HG03457 (cell line): ENCODE results near the gene NDUFB8.

Experiments used
- ATAC-seq: cut with Tn5 transposase; IDR thresholded peaks from one replicate; pipeline ENCODE4 v1.9.1; 2021; ENCODE audit warnings: moderate number of reproducible peaks; ENCODE audit not compliant: unreplicated experiment

The NDUFB8 gene

DNA sequence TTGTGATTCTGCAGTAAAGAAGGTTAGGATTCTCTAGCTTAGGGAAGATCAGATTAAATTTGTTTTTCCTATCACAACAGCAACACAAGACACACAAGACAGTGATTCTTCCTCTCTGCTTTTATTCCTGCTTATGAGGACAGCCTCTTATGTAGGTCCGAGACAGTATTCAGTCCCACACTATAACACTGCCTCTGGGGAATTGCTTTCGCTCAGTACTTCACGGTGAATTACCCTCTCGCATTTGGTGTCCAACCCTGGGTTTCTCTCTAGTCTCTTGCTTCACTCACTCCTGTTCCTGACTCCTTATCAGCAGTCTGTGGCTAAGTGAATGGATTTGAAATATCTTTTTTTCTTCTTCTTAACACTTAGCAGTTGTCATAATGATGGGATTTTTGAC lies 7.8 kb upstream of the NDUFB8 start:
- no peak for ATAC-seq

DNA sequence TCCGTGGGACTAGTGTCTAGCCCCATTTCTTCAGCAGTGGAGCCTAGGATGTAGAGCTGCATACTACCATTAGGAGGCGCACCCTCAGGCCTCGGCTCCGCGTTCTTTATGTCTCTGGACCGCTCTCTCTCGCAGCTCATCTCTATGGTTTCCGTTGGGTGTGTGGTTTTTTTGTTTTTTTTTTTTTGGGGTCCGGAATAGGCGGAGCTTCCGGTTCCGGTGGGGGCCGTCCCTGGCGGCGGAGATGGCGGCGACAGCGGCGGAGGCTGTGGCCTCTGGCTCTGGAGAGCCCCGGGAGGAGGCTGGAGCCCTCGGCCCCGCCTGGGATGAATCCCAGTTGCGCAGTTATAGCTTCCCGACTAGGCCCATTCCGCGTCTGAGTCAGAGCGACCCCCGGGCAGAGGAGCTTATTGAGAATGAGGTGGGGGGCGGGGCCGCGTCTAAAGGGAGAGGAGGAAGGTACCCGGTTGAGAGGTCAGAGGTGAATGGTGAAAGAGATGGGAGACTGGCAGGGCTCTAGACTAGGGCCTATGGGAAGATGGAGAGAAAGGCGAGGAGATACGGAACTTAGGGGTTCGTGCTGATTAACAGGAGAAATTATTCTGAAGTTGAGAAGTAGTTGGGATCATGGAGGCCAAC lies 6.2 kb upstream of the NDUFB8 start, which contains the start of gene HIF1AN:
HIF1AN (plus strand) TSS at position 229 of the 639 bp plus-strand sequence; CDS start at position 245, 16 bp downstream.
- ATAC-seq, result peak; percentile 96

GRCh38 chr10:100535338-100535714 lies 5.7 kb upstream of the NDUFB8 start:
- no peak for ATAC-seq

DNA sequence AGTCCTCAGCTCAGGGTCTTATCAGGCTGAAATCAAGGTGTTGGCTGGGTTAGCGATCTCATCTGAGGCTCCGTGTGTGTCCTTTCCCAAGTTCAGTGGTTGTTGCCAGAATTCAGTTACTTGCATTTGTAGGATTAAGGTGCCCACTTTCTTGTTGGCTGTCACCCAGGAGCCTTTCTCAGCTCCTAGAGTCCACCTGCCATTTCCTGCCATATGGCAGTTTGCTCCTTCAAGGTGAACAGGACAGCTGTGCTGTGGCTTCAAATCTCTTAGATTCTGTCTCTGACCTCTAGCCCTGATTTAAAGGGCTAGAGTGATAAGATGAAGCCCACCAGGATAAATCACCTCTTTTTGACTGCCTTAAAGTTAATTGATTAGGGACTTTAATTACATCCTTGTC lies 5.1 kb upstream of the NDUFB8 start:
- no peak for ATAC-seq

DNA sequence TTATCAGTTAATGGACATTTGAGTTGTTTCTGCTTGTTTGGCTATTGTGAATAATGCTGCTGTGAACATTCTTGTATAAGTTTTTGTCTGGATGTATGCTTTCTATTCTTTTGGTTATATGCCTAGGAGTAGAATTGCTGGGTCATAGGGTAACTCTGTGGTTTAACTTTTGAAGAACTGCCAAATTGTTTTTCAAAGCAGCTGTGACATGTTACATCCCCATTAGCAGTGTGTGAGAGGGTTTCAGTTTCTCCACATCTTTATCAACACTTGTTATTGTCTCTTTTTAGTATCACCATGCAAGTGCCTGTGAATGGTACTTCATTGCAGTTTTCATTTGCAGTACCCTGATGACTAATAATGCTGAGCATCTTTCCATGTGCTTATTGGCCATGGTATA lies 2.1 kb upstream of the NDUFB8 start:
- ATAC-seq, result no peak

DNA sequence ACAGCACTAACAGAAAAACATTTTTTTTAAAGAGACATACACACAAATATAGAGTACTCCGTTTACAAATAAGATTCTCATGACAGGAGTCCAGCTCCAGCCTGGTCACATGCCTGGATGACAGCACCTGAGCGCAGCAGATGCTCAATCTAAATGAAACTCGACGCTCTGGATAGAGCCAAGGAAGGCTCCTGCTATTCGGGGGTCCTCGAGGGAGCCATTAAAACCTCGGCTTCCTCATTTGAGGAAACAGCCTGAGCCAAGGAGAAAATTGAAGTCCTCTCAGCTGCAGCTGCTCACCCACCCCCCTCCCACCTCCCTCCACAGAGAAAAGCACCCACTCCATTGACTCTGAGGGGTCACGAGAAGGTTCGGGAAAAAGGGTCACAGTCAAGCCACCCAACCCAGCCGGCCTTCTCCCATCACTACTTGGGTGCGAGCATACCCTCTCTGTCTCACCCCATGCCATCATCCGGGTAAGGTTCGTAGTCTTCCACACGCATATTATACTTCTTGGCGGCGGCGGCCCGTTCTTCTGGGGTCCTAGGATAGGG lies 673 bp downstream of the NDUFB8 start:
- no peak for ATAC-seq

GRCh38 chr10:100528123-100528886 lies 1.4 kb downstream of the NDUFB8 start:
- no peak for ATAC-seq

DNA sequence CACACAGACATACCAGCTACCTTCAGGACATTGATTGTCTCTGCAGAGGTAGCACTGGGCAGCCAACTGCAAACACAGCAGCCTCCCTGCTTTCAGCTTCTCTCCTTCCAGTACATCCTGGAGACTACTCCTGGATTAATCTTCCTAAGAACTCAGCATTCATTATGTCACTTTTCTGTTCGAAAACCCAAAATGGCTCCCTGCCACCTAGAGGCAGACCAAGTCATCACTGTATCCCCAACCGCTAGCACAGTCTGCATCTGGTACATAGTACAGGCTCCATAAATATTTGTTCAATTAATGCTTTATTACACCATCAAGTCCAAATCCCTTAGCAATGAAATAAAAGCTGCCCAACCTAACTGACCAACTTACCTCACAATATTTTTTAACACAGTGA lies 5.0 kb downstream of the NDUFB8 start:
- ATAC-seq, result no peak

- ATAC-seq, result no peak
These were observed 5.5 kb downstream of the NDUFB8 start for GRCh38 chr10:100524206-100524605.

GRCh38 chr10:100522945-100523344 lies 6.7 kb downstream of the NDUFB8 start:
- ATAC-seq, result no peak

DNA sequence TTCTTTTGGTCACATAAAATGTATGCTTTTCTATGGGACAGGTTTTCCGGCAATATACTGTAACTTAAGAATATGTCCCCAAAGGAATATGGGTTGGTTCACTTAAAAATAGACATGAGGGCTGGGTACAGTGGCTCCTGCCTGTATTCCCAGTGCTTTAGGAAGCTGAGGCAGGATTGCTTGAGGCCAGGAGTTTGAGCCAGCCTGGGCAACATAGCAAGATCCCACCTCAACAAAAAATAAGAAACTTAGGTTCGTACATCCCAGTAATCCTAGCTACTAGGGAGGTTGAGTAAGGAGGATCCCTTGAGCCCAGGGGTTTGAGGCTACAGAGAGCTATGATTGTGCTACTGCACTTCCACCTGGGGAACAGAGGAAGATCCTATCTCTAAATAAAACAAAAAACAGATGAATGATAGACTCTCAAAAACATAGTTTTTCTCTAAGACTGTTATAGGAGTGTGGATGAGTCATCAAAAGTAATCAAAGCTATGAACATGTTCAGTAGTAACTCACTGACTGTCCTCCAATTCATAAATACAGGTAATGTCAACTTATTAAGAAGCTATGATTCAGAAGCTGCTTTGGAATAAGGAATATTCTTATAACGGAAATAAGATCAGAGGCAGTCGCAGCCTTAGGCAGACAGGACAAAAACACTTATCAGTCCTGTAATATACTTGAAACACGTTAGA lies 7.4 kb downstream of the NDUFB8 start:
- no peak for ATAC-seq

- no peak for ATAC-seq
These were observed 8.9 kb downstream of the NDUFB8 start for GRCh38 chr10:100520811-100521210.

DNA sequence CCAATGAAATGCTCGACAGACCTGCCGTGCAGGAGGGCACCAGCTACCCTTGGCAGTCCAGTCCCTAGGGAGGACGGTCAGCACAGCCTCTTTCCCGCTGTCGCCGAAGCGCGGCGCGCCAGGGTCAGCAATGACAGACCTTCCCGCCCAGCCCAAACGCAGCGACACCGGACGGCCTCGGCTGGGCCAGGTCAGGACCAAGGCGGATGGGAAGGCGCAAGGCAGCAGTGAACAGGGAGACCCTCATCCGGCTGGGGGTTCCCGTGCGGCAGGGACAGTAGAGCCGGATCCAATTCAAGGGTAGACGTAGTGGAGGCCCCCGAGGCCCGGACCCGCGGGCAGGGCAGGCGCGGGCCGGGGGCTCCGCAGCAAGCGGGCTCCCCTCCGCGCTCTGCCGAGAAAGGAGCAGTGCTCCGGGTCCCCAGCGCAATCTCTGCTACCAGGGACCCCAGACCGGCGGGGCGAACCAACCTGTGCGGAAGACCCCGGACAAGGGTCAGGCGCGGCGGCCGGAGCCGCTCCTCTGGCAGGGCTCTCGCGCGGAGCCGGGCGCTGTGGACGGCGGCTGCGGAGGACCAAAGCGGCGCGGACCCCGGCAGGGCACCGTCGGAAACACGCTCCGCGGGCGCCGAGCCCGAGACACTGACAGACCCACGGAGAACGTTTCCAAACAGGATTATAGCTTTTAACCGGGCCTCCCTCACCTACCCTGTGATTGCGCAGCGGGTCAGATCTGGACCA lies 10.2 kb downstream of the NDUFB8 start, which contains the start of gene SEC31B:
SEC31B (minus strand) TSS at position 551 of the 741 bp plus-strand sequence. CDS start 2,909 bp downstream, outside the sequence.
- no peak for ATAC-seq

GRCh38 chr10:100518761-100519241 lies 10.9 kb downstream of the NDUFB8 start:
- no peak for ATAC-seq

GRCh38 chr10:100516847-100517246 lies 12.8 kb downstream of the NDUFB8 start:
- no peak for ATAC-seq

DNA sequence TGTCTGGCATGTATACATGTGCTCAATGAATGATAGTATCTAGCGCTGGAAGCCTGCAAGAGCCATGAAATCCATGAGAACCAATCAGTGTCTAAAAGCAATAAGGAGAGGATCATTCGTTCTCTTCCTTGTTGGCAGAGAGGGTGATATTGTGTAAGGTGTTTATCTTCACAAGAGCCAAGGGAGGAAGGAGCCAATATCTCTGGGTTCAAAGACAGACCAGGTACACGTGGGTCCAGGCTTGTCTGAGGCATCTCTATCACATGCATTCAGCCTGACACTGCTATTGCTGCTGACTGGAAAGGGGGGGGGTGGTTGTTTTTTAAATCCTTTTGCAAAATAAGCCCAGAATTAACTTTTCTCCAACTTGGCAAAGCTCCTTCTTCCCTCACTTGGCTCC lies 14.1 kb downstream of the NDUFB8 start:
- ATAC-seq, result no peak

GRCh38 chr10:100510533-100511308 lies 18.9 kb downstream of the NDUFB8 start:
- ATAC-seq, result no peak

GRCh38 chr10:100509241-100509840 lies 20.3 kb downstream of the NDUFB8 start:
- no peak for ATAC-seq

DNA sequence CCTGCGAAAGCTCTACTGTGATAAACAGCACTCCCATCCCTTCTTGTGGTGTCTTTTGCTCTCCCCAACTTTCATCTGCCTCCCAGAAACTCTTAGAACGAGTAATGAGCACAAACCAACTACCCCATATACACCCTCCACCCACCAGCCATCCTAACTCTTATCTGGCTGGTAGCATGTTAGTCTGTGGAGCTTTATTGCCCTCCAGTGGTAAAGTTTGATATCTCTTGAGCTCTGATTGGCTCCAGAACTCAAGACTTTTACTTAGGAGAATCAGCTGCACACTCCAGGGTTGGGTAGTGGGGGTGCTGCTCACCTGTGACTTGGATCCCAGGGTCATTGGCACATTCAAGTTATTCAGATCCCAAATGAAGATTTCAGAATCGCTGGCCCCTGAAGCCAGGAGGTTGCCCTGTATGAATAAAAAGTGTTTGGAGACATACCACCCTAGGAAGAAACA lies 20.9 kb downstream of the NDUFB8 start:
- ATAC-seq, result no peak
